GM12874 (cell line): Measurements from ENCODE around the gene OPTC.

ENCODE experiments used
- TF ChIP-seq, protein P1 (sequence below): IDR thresholded peaks from 2 replicates; pipeline ENCODE4 v1.5.1; 2011; ENCODE audit warnings: low read depth, mild to moderate bottlenecking, control low read depth, low read length, moderate library complexity; ENCODE audit not compliant: insufficient read depth

Gene OPTC

DNA sequence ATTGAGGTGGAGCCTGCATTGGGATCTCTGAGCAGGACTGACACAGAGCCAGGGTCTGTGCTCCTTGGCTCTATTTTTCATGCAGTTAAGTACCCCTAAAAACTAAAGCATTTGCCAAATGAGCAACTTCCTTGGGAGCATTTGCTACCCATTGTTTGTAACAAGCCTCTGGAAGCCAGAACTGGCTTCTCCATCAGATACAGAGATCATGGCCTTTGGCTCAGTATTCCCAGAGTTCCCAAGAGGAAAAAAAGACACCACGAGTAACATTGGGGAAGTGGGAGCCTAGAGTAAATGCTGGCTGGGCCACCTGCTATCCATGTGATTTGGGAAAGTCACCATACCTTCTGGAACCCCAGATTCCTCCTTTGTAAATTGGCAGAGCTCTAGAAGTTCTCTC is 44.8 kb downstream of the OPTC start:
- TF ChIP-seq, protein P1, sequence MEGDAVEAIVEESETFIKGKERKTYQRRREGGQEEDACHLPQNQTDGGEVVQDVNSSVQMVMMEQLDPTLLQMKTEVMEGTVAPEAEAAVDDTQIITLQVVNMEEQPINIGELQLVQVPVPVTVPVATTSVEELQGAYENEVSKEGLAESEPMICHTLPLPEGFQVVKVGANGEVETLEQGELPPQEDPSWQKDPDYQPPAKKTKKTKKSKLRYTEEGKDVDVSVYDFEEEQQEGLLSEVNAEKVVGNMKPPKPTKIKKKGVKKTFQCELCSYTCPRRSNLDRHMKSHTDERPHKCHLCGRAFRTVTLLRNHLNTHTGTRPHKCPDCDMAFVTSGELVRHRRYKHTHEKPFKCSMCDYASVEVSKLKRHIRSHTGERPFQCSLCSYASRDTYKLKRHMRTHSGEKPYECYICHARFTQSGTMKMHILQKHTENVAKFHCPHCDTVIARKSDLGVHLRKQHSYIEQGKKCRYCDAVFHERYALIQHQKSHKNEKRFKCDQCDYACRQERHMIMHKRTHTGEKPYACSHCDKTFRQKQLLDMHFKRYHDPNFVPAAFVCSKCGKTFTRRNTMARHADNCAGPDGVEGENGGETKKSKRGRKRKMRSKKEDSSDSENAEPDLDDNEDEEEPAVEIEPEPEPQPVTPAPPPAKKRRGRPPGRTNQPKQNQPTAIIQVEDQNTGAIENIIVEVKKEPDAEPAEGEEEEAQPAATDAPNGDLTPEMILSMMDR, result no peak

DNA sequence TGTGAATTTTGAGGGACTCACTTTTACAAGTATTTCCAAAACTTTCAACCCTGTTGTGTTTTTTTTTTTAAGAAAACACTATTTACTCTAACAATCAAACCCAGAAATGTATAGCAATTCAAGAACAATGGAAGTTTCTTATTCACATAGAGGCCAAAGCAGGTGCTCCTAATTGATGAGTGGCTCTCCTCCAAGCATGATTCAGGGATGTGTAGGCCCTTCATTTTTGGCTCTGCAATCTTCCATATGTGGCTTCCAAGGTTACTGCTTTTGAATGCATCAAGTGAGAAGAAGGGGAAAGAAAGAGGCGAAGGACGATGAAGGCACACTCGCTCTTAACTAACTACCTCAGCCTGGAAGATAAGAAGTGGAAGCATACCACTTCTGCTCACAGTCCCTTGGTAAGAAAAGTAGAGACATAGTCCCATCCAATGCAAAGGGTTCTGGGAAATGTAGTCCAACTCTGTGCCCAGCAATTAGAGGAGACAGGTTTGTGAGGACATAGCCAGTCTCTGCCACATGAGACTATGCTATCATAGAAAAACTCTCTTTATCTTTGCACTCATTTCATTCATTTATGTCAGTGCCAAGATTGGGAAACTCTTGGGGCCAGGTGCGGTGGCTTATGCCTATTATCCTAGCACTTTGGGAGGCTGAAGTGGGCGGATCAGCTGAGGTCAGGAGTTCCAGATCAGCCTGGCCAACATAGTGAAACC is 46.0 kb downstream of the OPTC start:
- TF ChIP-seq, protein P1, result no peak

DNA sequence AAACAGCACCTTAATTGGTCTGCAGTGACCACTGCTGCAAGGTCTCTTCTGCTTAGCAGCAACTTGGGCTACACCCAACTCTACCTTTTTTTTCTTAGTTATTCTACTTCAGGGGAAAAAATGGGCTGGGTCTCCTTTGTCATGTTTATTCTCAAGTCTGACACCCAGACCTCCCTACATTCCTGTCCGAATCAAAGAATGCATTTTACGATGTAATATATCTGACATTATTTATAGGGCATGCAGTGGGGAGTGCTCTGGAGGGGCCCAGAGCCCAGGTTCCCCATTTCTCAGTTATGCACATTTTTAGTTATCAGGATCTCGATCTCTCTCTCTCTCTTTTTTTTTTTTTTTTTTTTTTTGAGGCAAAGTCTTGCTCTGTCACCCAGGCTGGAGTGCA is 50.5 kb downstream of the OPTC start:
- TF ChIP-seq, protein P1, result no peak

DNA sequence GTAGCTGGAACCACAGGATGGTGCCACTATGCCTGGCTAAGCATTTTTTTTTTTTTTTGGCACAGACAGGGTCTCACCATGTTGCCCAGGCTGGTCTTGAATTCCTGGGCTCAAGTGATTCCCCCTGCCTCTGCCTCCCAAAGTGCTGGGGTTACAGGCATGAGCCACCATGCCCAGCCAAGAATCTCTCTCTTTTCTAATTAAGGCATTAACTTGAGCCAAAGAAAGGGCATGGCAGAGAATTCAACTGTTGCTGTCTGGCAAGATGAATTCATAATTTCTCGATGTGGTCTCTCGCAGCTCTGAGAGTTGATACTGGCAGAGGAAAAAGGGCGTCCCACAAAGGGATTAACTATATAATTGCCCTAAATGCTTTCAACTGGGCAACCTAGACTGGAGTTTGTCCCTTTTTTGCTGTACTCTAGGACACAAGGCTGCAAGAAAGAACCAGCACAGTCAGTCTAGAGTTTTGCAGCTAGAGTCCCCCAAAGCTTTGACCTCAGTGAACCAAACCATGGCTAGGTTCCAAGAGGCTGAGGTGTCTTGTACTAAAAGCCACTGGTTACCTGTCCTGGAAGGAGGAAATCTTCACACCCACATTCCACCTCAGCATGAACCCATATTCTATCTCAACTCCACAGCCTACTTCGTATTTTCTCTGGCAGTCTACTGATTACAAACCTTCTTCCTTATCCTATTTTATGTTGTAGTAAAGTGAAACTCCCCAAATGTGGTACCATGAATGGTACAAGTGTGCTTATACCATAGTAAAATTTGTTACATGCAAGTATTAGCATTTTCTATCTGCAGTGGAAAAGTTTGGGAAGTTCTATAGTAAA is 51.2 kb downstream of the OPTC start:
- TF ChIP-seq, protein P1, result no peak

DNA sequence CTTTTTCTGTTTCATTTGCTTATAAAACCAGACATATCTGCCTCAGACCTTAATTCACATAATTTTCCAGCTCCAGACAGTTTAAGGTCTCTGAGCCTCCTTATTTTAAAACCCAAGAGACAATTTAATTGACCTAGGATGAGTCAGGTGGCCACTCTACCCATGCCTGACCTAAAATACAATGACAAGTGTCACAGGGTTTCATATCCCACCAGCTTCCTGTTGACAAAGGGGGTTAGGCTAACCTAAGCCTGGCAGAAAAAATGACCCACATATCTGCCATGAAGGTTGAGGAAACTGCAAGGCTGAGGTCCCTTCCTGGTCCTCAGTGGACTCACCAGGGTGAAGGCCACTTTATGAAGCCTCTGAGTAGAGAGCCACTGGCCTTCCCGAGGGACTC is 52.3 kb downstream of the OPTC start:
- TF ChIP-seq, protein P1, result no peak

DNA sequence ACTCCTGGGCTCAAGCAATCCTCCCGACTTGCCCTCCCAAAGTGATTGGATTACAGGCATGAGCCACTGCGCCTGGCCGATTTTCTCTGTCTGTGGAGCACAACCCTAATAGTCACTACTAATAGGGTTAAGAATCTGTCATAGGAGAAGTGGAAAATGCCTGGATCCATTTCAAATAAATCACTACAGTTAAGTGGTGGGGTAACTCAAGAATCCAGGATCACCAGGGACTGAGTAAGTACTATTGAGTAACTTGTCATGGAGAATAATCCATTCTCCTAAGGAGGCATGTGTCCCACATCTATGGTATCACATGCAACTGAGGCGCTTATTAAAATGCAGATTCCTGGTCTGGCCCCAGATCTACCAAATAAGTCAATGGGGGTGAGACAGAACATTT is 53.2 kb downstream of the OPTC start:
- TF ChIP-seq, protein P1, result no peak

DNA sequence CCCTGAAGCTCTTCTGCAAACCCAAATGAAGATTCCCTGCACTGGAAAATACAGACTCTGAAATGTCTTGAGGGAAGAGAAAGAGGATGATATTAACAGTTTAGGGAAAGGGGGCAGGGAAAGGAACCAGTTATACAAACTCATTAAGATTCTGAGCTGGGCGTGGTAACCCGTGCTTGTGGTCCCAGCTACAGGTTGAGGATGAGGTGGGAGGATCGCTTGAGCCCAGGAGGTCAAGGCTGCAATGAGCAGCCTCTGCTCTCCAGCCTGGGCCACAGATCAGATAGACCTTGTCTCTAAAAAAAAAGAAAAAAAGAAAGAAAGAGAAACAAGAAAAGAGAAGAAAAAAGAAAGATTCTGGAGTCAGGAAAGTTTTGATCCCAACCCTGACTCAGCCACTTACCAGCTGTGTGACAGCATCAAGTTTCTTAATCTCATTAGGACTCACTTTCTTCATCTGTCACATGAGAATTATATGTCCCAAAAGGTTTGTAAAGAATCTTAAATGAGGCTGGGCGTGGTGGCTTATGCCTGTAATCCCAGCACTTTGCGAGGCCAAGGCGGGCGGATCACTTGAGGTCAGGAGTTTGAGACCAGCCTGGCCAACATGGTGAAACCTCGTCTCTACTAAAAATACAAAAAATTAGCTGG is 53.9 kb downstream of the OPTC start:
- TF ChIP-seq, protein P1, result no peak
